AG04449 (cell line): ENCODE results near the gene FXYD3.
"Not testable (repeated sequence)": the region's sequence is repeated elsewhere in the genome, so short reads cannot be mapped to it uniquely, and the experiment has no call there.

Experiments
- CTCF ChIA-PET: fragments of 350-600 bp; formaldehyde crosslinking; extraction: SDS; loops from one replicate; lab custom pipeline; 2021; ENCODE audit warnings: antibody characterized with exemption; lab: Yijun Ruan, JAX
- POLR2A ChIA-PET: fragments of 400-600, 350-600 bp; formaldehyde crosslinking; extraction: SDS; loops from one replicate; lab custom pipeline; 2020; ENCODE audit warnings: antibody characterized with exemption, inconsistent platforms; lab: Yijun Ruan, JAX
- DNase-seq: peaks from one replicate; pipeline ENCODE4 v3.0.0-alpha.2; 2010; ENCODE audit warnings: low read depth, low spot score
- H3K4me3 ChIP-seq: 2 replicates; pipeline ENCODE4 v1.5.1; 2011; ENCODE audit warnings: low read depth, mild to moderate bottlenecking, control low read depth, low read length
- TF ChIP-seq, protein P1 (sequence below): IDR thresholded peaks from one replicate; pipeline ENCODE4 v1.5.1; 2011; ENCODE audit warnings: mild to moderate bottlenecking, moderate library complexity, low read length, control low read depth, inconsistent platforms; ENCODE audit not compliant: insufficient read depth; ENCODE audit errors: missing control alignments

Gene FXYD3

GRCh38 chr19:35099897-35100275, 15.7 kb upstream of the FXYD3 start:
- H3K4me3 ChIP-seq = no peak overlapping the region
- POLR2A ChIA-PET = no interaction called here
- DNase-seq = no peak
- CTCF ChIA-PET = interaction anchor here (1.1 to 4.1 kb wide), 8 partner anchors 9 to 56 kb away, joined by 3 to 29 read pairs (median 6); partner anchors contain the start of genes FXYD3 and LGI4
- TF ChIP-seq, protein P1, sequence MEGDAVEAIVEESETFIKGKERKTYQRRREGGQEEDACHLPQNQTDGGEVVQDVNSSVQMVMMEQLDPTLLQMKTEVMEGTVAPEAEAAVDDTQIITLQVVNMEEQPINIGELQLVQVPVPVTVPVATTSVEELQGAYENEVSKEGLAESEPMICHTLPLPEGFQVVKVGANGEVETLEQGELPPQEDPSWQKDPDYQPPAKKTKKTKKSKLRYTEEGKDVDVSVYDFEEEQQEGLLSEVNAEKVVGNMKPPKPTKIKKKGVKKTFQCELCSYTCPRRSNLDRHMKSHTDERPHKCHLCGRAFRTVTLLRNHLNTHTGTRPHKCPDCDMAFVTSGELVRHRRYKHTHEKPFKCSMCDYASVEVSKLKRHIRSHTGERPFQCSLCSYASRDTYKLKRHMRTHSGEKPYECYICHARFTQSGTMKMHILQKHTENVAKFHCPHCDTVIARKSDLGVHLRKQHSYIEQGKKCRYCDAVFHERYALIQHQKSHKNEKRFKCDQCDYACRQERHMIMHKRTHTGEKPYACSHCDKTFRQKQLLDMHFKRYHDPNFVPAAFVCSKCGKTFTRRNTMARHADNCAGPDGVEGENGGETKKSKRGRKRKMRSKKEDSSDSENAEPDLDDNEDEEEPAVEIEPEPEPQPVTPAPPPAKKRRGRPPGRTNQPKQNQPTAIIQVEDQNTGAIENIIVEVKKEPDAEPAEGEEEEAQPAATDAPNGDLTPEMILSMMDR = no peak

DNA sequence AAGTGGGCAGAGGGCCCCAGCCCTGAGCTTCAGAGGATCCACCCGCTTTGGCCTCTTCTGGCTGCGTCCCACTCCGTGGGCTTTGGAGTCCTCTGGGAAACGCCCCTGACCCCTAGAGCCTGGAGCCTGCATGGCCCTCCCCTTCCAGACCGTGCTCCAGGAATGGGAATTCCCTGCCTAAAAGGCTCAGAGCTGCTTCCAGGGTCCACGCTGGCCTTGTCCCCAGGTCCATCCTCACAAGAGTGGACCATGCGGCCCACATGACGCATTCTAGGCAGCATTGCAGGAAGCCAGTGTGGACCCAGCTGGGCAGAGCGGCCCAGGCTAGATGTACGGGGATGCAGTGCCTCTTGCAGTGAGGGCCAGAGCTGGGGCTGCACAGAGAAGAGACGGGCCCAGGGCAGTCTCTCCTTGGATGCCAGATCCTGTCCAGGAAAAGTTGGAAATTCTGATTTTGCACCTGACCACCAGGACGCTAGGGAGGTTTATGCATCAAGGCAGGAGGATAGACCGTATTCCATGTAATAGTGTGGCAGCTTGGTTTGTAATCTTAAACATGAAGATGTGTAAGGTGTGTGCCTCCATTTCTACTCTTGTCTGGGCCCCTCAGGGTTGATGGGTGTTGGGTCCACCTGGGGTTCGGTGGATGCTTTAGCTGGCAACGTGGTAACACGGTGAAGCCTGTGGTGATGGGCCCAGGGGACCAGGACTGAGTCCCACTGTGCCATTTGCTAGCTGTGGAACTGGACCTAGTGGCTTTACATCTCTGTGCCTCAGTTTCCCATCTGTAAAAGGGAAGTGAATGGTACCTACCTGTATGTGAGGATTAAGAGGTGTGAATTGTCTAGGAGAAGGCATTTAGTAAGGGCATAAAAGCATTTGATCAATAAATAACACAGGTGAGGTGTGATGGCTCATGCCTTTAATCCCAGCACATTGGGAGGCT, 14.8 kb upstream of the FXYD3 start:
- POLR2A ChIA-PET = no interaction called here
- DNase-seq = no peak
- CTCF ChIA-PET = interaction anchor here (0.6 to 4.1 kb wide), 8 partner anchors 10 to 56 kb away, joined by 3 to 29 read pairs (median 4); partner anchors contain the start of genes FXYD3 and LGI4
- H3K4me3 ChIP-seq = no peak overlapping the region
- TF ChIP-seq, protein P1 = no peak

GRCh38 chr19:35101949-35102348, 13.7 kb upstream of the FXYD3 start:
- CTCF ChIA-PET = interaction anchor here (2.4 kb wide), 1 partner anchor 34 kb away, joined by 9 read pairs; the partner anchor contains the start of gene LGI4
- POLR2A ChIA-PET, H3K4me3 ChIP-seq, DNase-seq: not testable (repeated sequence)

GRCh38 chr19:35103614-35104013, 12.0 kb upstream of the FXYD3 start:
- CTCF ChIA-PET, H3K4me3 ChIP-seq, POLR2A ChIA-PET, DNase-seq: not testable (repeated sequence)

DNA sequence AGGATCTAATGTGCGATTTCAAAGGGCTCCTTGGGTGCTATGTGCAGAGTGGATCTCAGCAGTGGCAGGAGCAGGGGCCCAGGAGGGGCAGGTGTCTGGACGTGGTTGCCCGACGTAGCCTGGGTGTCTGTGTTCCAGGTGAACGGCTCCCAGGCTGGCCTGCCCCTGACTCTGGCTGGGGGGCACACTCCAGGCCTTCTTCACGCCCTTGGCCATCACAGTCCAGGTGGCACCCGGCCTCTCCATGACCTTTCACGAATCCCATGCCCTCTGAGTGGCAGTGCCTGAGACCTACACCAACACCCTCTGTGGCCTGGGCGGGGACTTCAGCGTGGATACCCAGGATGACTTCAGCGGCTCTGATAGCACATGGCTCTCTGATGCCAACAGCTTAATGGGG, 11.3 kb upstream of the FXYD3 start:
- POLR2A ChIA-PET = no interaction called here
- CTCF ChIA-PET = interaction anchor here (1.2 kb wide), 1 partner anchor 10 kb away, joined by 3 read pairs; no protein-coding TSS in a partner anchor
- TF ChIP-seq, protein P1 = no peak

GRCh38 chr19:35105047-35105410, 10.6 kb upstream of the FXYD3 start:
- CTCF ChIA-PET = interaction anchor here (1.2 kb wide), 1 partner anchor 9 kb away, joined by 3 read pairs; no protein-coding TSS in a partner anchor
- TF ChIP-seq, protein P1 = no peak

More for the DNA sequence above, 11.3 kb upstream of the FXYD3 start:
- no peak for DNase-seq
- no peak overlapping the region for H3K4me3 ChIP-seq

More at GRCh38 chr19:35105047-35105410, 10.6 kb upstream of the FXYD3 start:
- DNase-seq = no peak
- POLR2A ChIA-PET = no interaction called here
- no peak overlapping the region for H3K4me3 ChIP-seq
